NCI-H146 (cell line): ENCODE data around the gene EXOC3L2.

Source experiments
- DNase-seq: peaks from one replicate; lab custom pipeline; 2025; lab: John Stamatoyannopoulos, UW

EXOC3L2 gene

GRCh38 chr19:45179892-45180370 lies 65.3 kb downstream of the EXOC3L2 start:
- DNase-seq = no peak

GRCh38 chr19:45179072-45179891 lies 65.9 kb downstream of the EXOC3L2 start:
- peak; percentile 53 for DNase-seq

- DNase-seq = peak; percentile 100
Observed at GRCh38 chr19:45178262-45179071, 66.7 kb downstream of the EXOC3L2 start, which contains the start of gene BLOC1S3. BLOC1S3 (plus strand) TSS chr19:45178784; CDS start chr19:45179297, 513 bp downstream.

GRCh38 chr19:45177817-45178261 lies 67.4 kb downstream of the EXOC3L2 start, which contains the start of gene TRAPPC6A:
TRAPPC6A (minus strand) TSS chr19:45178237; CDS start chr19:45178218, 19 bp downstream.
- DNase-seq = no peak

- peak; percentile 52 for DNase-seq
Observed at GRCh38 chr19:45175515-45176345, 69.5 kb downstream of the EXOC3L2 start.

- no peak for DNase-seq
Observed at GRCh38 chr19:45173816-45174215, 71.4 kb downstream of the EXOC3L2 start.

GRCh38 chr19:45172611-45173208 lies 72.5 kb downstream of the EXOC3L2 start:
- no peak for DNase-seq

GRCh38 chr19:45172173-45172572 lies 73.0 kb downstream of the EXOC3L2 start:
- DNase-seq = peak; percentile 35

- DNase-seq = no peak
Observed at GRCh38 chr19:45171211-45171623, 74.0 kb downstream of the EXOC3L2 start.

- DNase-seq = no peak
Observed at GRCh38 chr19:45170146-45171106, 74.8 kb downstream of the EXOC3L2 start.

GRCh38 chr19:45169602-45170001 lies 75.6 kb downstream of the EXOC3L2 start:
- DNase-seq = no peak

GRCh38 chr19:45168767-45169351 lies 76.3 kb downstream of the EXOC3L2 start:
- peak; percentile 25 for DNase-seq

- no peak for DNase-seq
Observed at GRCh38 chr19:45166723-45167252, 78.4 kb downstream of the EXOC3L2 start.

- no peak for DNase-seq
Observed at GRCh38 chr19:45164577-45165335, 80.5 kb downstream of the EXOC3L2 start.

- no peak for DNase-seq
Observed at GRCh38 chr19:45163751-45164460, 81.3 kb downstream of the EXOC3L2 start.

- DNase-seq = no peak
Observed at GRCh38 chr19:45163156-45163555, 82.1 kb downstream of the EXOC3L2 start.

GRCh38 chr19:45162608-45163143 lies 82.5 kb downstream of the EXOC3L2 start:
- no peak for DNase-seq
